Stromal cell of bone marrow (primary cell): Measurements from ENCODE around the gene LRRN2.
"Not testable (repeated sequence)": the region's sequence is repeated elsewhere in the genome, so short reads cannot be mapped to it uniquely, and the experiment has no call there.

Experiments used
- DNase-seq: peaks from one replicate; pipeline ENCODE4 v3.0.0-alpha.2; 2012; ENCODE audit warnings: low read depth

Gene LRRN2

DNA sequence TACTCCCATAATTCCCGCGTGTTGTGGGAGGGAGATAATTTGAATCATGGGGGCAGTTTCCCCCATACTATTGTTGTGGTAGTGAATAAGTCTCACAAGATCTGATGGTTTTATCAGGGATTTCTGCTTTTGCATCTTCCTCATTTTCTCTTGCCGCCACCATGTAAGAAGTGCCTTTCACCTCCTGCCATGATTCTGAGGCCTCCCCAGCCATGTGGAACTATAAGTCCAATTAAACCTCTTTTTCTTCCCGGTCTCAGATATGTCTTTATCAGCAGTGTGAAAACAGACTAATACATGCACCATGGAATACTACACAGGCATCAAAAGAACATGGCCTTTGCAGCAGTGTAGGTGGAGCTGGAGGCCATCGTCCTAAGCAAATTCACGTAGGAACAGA is 56.1 kb downstream of the LRRN2 start:
- not testable (repeated sequence) for DNase-seq

DNA sequence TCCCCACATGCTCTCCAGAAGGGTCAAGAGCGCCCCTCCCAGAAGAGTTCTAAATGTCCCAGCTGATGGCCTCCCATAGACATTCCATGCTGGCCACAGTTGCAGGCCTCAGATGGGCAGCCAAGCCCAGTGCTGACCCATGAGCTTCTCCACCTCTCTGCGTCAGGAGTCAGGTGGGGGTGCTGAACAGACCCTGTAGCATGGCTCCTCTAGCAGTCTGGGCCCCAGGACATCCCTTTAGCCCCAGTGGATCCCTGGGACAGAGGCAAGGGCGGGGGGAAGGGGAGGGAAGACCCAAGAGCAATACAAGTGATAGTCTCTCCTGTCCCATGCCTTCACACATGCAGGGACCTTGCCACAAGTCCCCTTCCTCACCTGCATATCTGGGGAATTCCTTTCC is 56.7 kb downstream of the LRRN2 start:
- DNase-seq, result no peak

DNA sequence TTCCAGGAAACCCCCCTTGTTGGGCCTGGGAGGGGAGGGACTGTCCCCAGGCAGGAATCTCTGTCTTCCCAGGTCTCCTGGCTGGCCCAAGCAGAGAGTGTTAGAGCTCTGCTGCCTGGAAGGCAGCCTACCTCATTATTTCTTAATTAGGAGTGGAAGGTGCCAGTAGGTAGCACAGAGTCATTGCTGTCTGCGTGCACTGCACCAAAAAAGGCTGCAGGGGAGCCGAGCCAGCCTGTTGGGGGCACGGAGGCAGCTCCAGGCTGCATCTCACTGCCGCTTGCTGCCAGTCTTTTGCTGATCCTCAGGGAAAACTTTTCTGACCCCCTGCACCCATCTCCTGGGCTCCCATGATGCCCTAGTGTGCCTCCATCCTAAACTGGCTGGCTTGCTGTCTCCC is 58.1 kb downstream of the LRRN2 start:
- DNase-seq, result no peak

DNA sequence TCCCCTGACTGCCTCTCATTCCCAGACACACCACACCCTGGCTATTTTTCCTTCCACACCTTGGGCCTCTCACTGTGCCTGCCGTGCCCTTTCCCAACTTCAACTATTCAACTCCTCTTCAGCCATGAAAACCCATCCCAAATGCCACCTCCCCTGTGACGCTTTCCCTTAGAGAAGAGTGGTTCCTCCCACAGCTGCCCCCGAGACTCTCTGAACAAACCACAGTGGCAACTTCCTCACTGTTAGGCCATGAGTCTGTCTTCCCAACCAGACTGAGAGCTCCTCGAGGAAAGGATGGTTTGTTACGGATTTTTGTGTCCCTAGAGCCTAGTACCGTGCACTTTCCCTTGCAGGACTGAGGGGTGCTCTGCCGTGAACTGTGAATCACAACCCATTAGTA is 59.2 kb downstream of the LRRN2 start:
- DNase-seq, result no peak

DNA sequence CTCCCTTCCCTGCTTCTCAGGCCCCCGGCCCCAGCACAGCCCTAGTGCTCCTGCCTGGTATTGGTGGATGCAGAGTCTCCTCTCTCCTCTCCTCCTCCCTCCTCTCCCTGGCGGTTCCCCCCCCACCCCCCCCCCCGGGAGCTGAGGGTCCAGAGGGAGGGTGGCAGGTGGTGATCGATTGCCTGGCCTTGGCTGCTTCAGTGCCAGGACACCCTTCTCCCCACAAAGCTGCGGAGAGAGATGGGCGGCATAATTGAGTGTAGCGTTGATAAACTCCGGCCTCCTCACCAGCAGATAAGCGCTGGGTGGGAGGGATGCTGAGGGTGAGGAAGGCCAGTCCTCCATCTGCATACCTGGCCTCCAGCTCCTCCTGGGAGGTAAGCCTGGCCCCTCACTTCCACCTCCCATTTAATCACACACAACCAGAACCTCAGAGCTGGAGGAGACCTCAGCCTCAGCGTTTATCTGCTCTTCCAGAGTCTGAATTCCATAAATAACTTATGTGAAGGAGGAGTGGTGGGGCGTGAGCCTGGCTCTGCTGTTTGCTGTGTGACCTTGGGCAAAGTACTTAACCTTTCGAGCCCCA is 60.8 kb downstream of the LRRN2 start:
- no peak for DNase-seq

DNA sequence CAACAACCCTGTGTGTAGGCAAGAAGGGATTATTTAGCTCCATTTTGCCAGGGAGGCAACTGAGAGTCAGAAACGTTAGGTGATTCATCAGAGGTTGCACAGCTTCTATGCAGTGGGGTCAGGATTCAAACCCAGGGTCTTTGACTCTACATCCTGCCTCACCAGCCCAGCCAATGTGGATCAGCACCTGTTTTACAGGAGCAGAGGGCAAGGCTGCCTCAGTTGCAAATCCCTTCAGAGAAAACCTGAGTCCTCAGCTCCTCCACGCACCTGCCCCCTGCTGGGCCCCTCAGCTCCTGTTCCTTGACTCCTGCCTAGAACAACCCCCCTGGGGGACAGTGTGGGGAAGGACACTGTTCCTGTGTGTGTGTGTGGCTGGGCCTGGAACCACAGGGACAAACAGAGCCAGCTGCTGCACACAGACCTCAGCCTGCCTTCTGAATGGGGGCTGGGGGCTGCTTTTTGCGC is 61.6 kb downstream of the LRRN2 start:
- no peak for DNase-seq

DNA sequence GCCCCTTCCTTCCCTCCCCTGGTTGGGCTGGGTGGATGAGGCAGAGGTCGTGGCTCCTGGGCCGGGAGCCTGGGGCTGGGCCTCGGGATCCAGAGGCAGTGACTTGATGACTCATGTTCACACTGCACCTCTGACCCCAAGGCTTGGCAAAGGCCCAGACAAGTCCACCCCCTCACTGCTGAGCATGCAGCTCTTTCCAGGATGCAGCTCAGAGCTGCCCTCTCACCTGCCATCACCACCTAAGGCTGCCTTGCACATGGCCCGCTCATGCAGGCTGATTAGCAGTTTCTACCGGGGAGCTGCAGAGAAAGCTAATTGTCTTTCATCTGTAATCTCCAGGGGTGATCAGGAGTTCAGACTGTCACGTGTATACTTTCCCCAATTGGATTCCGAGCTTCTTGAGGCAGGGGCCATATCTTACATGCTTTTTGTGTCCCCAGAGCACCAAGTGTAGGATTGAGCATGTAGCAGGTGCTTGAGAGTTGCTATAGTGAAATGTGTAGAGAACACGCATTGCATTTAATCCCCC is 62.1 kb downstream of the LRRN2 start:
- DNase-seq, result peak; percentile 28

DNA sequence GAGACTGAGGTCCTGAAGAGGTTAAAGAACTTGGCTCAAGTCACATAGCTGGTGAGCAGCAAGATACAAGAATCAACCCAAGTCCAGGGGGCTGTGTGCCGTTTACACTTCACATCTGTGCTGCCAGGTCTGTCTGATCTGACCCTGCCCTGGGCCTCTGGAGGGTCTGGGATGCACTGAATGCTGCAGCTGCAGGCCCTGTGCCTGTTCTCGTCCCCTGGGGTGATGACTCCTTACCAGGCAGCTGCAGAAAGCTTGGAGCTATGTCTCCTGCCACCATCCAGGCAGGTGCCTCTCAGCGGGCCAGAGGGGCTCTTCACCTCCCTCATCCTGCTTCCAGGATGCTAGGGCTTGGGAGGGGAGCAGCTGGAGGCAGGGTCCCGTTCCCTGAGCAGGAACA is 63.5 kb downstream of the LRRN2 start:
- DNase-seq, result no peak

DNA sequence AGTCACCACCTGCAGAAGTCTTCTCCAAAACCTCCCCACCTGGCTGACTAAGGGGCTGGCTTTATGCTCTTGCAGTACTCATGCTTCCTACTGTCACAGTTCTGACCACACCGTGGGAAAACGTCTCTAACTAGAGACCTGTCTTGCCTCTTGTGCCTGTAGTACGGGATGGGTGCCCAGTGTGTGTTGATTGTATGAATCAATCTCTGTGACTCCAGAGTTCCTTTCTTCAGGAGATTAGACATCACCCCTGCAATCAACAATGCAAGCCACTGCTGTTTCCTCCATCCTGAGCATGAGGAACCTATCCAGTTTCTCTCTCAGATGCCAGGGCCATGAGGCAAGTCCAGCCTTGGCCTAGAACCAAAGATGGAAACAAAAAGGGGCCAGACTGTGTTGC is 64.1 kb downstream of the LRRN2 start:
- DNase-seq, result no peak

DNA sequence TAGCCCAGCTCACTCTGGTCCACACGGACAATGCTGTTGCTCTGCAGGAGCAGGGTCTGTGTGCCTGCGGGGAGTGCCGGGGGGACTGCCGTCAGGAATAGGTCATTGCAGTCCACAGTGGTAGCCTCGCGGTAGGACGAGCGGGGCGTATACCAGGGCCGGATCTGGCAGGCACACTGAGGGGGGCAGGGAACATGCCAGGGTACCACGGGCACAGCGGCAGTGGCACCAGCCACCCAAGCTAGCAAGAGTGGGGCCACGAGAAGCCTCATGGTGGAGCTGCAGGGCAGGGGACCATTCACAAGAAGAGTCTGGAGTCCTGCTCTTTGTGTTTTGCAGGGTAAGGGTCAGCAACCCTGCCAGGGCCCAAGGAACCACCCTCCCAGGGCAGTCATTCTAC is 65.8 kb downstream of the LRRN2 start:
- no peak for DNase-seq

DNA sequence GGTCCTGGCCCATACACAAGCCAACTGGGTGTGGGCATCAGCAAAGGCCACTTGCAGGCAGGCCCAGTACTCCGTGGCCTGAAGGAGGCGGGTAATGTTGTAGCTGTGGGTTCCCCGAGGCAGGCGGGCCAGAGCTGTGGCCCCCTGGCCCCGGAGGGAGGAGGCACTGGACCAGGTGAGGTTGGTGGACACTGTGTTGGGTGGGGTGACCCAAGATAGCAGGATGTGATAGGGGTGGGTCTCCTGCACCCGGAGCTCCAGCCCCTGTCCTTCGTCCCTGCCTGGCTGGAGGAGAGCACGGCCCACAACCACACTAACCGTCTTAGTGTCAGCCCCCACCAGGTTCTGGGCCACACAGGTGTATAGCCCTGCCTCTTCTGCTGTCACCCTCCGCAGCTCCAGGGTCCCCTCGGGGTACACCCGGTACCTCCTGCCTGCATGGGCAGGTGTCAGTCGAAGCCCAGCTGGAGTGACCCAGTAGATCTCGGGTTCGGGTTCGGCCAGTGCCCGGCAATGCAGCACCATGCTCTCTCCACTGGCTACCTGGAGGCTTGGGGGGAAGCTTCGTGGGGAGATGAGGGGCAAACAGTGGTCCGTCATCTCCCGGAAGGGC is 67.3 kb downstream of the LRRN2 start:
- no peak for DNase-seq

DNA sequence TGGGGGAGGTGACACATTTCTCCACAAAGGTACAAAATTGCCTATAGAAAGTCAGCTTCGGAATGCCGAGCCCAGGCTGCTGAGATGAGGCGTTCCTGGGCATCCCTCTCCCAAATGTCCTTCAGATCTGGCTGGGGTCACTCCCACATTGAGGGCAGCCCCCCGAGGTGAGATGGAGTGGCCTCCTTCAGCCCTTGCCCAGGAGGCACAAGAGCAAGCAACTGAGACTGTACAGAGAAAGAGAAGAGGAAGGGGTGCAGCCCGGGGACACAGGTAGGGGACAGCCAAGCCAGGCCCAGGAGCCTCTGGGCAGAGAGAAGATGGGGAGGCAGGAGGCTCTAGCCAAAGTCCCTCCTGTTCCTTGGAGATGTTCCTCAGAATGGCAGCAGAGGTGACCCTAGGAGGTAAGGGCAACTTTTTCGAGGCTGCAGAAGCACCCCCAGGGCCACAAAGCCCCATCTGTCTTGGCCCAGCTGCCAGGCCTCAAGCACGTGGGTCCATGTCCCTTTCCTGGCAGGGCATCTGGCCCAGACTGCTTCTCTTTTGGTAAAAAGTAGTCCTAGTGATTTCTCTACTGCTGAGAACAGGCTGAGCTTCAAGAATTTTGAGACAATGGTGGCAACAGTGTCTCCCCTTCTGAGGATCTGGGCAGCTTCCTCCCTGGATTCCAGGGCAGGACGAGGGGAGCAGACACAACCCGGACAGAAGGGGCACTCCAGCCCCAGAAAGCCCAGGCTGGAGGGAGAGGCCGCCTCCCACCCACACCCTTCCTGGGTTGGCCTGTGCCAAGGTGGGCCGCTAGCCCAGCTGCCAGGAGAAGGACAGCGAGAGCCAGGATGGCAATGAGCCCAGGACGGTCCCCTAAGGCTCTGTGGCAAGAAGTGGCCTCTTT is 68.0 kb downstream of the LRRN2 start:
- no peak for DNase-seq

DNA sequence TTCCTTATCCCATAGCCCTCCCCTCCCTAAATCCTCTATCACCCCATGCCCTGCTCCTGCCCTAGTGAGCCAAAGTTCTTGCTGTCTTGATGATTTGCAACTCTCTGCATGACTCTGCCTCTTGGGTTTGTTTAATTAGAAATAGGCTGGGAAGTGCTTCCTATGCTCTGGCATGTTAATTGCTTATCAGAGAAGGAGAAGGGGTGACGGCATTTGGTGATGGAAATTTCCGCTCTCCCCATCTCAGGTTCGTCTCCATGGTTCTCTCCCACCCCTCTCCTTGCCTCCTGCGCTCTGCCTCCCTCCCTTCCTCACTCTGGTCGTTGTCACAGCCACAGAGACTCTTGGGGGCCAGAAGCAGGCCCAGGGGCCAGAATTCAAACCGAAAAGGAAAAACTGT is 68.9 kb downstream of the LRRN2 start:
- no peak for DNase-seq

DNA sequence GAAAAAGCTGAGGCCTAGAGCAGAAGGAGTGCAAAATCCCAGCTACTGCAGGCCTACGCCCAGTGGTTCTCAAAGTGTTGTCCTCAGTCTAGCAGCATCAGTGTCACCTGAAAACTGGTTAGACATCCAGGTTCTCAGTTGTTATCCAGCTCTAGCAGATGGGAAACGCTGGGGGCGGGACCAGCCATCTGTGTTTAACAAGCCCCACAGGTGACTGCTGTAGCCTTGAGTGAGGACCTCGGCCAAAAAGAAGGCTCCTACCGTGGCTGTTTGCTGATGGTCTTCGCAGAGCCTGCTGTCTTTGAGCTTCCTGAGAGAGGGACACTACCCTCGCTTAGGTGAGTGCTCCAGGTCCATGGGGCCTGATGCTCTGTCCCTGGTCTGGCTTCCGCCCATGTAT is 69.7 kb downstream of the LRRN2 start:
- DNase-seq, result no peak

DNA sequence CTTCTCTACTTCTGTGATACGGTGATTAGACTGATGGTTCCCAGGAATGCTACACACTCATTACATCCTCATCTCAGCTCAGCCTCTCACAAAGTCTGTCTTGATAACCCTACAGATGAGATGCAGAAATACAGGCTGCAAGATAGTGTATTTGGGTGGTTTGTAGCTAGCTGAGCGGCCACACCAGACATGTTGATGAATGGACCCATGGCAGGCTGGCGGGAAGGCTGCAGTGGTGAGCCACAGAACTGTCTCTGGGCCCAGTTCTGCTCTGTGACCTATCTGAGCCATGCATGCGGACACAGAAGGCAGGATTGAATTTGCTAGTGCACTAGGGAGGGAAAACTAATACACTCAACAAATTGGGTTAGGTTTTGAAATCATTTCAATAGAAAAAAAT is 71.9 kb downstream of the LRRN2 start:
- no peak for DNase-seq

DNA sequence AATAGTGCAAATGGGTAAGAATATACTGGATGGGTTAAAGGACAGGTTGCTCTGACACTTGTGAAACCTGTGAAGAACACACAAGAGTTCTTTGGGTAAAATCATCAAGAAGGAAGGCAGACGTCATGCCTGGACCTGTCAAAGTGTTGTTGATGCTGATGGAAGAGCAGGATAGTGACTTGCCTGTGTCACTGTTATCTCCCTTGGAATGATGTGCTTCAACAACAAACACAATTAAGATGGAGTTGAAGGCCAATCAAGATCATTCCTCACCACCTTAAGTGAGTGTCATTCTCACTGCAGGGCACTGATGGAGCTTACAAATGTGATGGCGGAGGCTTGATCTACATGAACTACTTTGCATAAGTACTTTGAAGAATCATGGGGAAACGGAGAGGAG is 73.2 kb downstream of the LRRN2 start:
- no peak for DNase-seq

DNA sequence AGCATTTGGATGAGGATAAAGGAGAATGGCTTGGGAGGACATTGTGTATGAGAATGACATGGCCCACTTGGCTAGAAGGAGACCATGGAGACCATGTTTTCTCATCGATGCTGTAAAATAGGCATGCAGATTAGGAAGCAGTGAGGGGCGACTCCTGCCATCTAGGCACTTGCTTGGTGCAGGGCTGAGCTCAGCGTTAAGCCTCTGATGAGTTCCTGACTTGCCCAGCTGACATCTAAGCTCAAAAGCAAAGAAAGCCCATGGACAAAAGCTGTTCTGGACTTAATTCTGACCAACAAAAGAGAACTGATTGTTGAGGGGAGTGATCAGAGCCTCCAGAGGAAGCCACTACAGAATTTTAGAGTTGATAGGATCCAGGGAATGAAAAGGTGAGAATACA is 74.5 kb downstream of the LRRN2 start:
- DNase-seq, result no peak

DNA sequence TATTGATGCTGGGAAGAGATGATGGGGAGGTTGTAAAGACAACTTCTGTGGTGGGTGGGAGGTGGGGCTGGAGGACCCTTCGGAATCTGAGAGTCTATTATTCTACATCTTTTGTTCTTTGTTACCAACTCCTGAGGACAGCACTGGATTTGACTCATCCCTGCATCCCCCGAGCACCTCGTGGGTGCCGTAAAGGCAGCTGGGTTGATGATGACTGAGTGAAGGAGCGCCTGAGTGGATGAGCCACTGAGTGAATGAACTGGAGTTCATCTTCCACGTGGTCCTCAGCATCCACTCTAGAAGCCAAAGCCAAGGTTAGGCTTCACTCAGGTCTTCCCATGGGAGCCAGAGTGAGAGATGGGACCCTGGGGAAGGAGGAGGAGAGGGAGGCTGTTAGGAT is 77.6 kb downstream of the LRRN2 start:
- DNase-seq, result no peak

DNA sequence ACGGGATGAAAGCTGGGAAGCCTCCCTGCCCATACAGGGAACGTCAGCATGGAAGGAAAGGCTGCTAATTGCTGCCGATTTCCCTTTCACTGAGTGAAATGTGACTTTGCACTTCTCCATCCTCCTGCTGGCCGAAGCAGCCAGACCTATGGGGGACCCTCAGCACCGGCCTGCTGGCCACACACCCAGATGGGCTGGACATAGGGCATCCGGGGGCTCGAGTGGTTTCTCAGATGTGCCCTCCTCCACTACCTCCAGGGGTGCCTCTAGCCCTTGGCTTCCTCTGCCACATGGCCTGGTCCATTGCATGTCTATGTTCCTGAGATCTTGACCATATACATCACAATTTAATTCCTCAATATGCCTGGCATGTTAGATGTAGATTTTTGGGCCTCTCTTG is 79.7 kb downstream of the LRRN2 start:
- DNase-seq, result no peak

DNA sequence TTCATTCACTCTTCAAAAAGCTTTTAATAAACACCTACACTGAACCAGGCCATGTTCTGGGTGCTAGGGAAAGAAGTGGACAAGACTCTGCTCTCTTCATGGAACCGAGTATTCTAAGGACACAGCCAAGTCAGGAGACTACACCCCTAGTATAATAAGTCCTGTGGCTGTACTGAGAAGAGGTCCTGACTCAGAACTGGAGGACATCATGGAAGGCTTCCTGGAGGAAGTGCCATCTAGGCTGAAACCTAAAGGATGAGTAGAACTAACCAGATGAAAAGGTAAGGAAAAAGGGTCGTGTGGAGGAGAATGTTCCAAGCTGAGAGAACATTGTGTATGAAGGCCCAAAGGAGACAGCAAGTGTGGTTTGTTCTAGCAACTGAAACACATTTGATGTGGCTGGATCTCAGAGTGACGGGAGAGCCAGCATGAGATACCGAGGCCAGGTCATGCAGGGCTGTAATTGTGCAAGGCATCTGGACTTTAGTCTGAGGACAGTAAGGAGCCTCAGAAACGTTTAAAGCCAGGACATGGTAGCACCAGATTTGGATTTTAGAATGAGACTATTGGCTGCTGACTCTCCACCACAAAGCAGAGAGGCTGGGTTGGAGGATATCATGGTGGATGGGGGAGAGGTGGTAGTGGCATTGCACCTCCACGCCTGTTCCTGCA is 82.5 kb downstream of the LRRN2 start:
- no peak for DNase-seq

DNA sequence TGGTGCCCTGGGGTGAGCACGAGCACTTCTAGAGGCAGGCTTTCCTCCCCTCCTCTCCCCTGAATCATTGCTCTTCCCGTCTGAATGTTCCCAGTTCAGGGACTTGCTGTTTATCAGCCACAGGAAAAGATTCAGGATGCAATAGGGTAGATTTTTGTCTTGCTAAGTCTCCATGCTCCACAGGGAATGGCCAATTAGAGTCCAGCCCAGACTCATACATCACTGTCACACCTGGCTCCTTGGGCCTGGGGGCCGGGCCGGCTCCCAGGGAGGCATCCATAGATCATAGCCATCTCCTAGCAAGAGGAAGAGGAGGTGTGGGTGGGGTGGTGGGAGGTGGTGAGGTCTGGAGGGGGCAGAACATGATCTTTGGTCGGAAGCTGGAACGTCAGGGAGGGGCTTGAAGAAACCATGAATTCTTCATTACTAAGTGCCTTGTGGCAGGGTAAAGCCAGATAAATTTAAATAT is 83.4 kb downstream of the LRRN2 start:
- DNase-seq, result no peak

DNA sequence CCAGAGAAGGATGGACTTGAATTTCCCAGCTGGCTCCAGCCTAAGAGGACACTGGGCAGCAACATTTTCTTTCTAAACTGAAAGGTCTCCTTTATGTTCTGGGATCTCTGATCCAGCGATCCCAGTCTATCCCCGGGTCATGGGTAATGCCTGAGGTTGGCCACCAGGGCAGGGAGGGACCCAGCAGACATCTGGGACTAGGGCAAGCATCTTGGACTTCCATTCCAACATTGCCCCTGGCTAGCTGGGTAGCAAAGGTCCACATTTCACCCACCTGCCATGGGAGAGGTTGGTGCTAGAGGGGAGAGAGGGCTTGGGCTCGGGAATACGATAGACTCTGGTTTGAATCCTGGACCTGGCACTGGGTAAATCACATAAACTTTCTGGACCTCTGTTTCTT is 84.6 kb downstream of the LRRN2 start:
- no peak for DNase-seq
